ENCODE results near the gene LACC1.

Gene LACC1

DNA sequence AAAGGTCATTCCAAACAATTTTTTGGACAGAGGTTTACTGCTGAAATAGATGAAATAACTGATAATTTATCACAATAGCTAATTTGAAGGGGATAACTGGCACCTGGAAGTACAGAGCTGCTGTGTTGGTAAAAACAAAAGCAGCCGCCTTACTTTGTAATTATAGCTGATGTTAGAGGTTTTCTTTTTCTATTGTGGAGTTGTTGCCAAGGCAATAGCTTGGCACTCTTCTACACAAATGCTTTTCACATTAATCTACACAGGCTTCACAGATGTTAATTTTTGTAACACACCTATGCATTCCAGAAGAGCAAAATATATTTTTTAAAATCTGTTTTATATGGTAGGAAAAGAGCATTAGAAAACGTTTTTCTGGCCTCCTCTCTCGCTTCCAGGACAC is 56.9 kb downstream of the LACC1 start:
- Histone ChIP-seq H3K27ac (no peak overlapping the region), H3K4me2 (no peak overlapping the region), H3K4me1 (peaks cover 0 to 18% (median 10%) of the 10 kb centered on the region in 10 experiments; a peak in 14 of 20 replicates), H3K4me3 (no peak overlapping the region), H3K9ac (no peak overlapping the region), H4K20me1 (no peaks in the 10 kb centered on the region), H3K9me3 (replicated peaks in 1 of 11) (peaks cover 2 to 18% (median 7%) of the 10 kb centered on the region in 11 experiments; a peak in 15 of 22 replicates), H3K36me3 (no peaks in the 10 kb centered on the region), H3K27me3 (peaks cover 0 to 85% (median 0%) of the 10 kb centered on the region in 11 experiments; a peak in 4 of 22 replicates)
- TF ChIP-seq Cebpa-rat (IDR thresholded peaks at IDR 0.05) = no peak

DNA sequence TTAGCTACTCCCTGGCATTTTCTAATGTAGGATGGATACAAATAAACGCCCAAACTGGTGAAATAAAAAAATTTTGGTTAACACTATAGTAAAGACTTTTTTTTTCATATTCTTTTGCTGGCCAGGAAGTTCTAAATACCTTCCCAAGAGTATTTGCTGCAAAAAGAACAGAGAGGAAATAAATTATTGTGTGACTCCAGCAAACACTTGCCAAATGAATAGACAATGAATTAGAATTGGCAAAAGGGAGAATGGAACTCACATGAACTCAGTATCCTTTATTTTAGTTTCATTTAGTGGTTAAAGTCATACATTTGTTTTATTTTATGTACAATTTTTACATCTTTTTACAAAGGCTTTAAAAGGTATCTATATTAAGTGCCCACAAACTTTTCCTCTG is 58.1 kb downstream of the LACC1 start:
- H3K27ac ChIP-seq = no peak overlapping the region
- peaks cover 0 to 16% (median 0%) of the 10 kb centered on the region in 11 experiments; a peak in 1 of 22 replicates for H3K9me3 ChIP-seq (replicated peaks in 1 of 11)
- H3K36me3 ChIP-seq = no peaks in the 10 kb centered on the region
- TF ChIP-seq Cebpa-rat (IDR thresholded peaks at IDR 0.05) = no peak
- H3K9ac ChIP-seq = no peak overlapping the region
- no peak overlapping the region for H3K4me2 ChIP-seq
- no peak overlapping the region for H3K4me3 ChIP-seq
- no peaks in the 10 kb centered on the region for H4K20me1 ChIP-seq
- H3K4me1 ChIP-seq = peaks cover 0 to 17% (median 10%) of the 10 kb centered on the region in 10 experiments; a peak in 14 of 20 replicates
- peaks cover 0 to 83% (median 0%) of the 10 kb centered on the region in 11 experiments; a peak in 4 of 22 replicates for H3K27me3 ChIP-seq

DNA sequence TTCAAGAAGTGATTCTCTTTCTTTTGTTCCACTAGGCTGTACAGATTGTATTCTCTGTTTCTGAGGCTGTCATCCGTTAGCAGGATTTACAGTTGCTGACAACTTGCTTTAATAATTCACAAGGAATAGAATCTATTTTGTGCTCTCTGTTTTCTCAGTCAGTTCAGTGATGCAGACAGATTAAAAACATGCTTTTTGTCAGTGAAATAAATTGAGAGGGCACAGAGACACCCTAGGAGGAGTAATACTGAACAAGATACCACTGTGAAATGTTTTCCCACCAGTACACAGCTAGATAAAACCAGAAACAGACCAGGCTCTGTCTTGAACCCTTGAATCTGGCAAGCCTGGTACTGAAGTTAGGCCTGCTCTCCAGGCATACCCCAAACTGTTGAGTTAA is 58.7 kb downstream of the LACC1 start:
- Histone ChIP-seq H3K36me3 (no peaks in the 10 kb centered on the region), H3K9me3 (replicated peaks in 1 of 11) (peaks cover 0 to 16% (median 0%) of the 10 kb centered on the region in 11 experiments; a peak in 1 of 22 replicates), H3K4me2 (no peak overlapping the region), H3K27ac (no peak overlapping the region), H3K4me3 (no peak overlapping the region), H4K20me1 (no peaks in the 10 kb centered on the region), H3K27me3 (peaks cover 0 to 83% (median 0%) of the 10 kb centered on the region in 11 experiments; a peak in 4 of 22 replicates), H3K9ac (no peak overlapping the region), H3K4me1 (peaks cover 0 to 11% (median 10%) of the 10 kb centered on the region in 10 experiments; a peak in 14 of 20 replicates)
- TF ChIP-seq Cebpa-rat (IDR thresholded peaks at IDR 0.05) = no peak

DNA sequence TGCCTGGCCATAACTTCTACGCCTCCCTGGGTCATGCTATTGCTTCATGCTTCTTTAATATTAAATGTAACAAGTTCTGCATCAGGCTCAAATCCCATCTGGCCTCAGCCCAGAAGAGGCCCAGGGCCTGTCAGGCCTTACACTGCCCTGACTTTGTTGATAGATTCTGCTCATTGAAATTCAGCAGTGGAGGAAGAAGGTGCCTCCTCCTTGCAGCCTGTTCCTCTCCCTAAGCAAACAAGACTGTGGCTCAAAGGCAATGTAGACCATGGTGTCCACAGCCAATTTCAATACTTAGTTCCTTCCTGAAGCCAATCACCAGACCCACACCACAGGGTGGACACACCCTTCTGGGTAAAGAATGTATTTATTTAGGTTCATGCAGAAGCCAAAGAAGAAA is 59.4 kb downstream of the LACC1 start:
- no peak overlapping the region for H3K27ac ChIP-seq
- H3K4me2 ChIP-seq = no peak overlapping the region
- H3K4me1 ChIP-seq = peaks cover 0 to 11% (median 9%) of the 10 kb centered on the region in 10 experiments; a peak in 13 of 20 replicates
- peaks cover 0 to 77% (median 0%) of the 10 kb centered on the region in 11 experiments; a peak in 4 of 22 replicates for H3K27me3 ChIP-seq
- H3K36me3 ChIP-seq = no peaks in the 10 kb centered on the region
- no peak for TF ChIP-seq Cebpa-rat (IDR thresholded peaks at IDR 0.05)
- H4K20me1 ChIP-seq = no peaks in the 10 kb centered on the region
- H3K9me3 ChIP-seq (replicated peaks in 1 of 11) = peaks cover 0 to 16% (median 0%) of the 10 kb centered on the region in 11 experiments; a peak in 1 of 22 replicates
- H3K9ac ChIP-seq = no peak overlapping the region
- H3K4me3 ChIP-seq = no peak overlapping the region

DNA sequence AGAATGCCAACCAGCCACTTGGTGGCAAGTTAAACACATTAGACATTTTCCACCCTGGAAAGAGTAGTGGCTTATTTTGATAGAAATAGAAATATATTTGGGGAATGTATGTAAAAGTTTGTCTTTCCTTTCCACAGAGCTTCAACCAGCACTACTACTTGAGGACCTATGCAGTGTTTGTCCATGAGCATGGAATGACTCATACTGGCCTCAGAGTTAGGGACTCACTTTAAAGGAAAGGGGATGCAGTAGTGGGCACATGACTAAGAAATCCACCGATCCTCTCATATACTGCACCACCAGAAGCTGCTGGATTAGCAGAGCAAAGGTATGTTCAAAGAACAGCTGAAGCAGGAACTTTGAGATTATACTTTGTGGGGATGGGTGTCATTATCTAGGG is 62.6 kb downstream of the LACC1 start:
- no peak overlapping the region for H3K4me3 ChIP-seq
- H3K9me3 ChIP-seq (replicated peaks in 1 of 11) = peaks cover 0 to 18% (median 0%) of the 10 kb centered on the region in 11 experiments; a peak in 1 of 22 replicates
- no peak for TF ChIP-seq Cebpa-rat (IDR thresholded peaks at IDR 0.05)
- H3K4me2 ChIP-seq = no peak overlapping the region
- no peaks in the 10 kb centered on the region for H4K20me1 ChIP-seq
- H3K27me3 ChIP-seq = peaks cover 0 to 45% (median 0%) of the 10 kb centered on the region in 11 experiments; a peak in 4 of 22 replicates
- no peaks in the 10 kb centered on the region for H3K4me1 ChIP-seq
- H3K27ac ChIP-seq = no peak overlapping the region
- H3K36me3 ChIP-seq = no peaks in the 10 kb centered on the region
- no peak overlapping the region for H3K9ac ChIP-seq

Data from BLaER1 treated with 17β-estradiol and CSF1 and Interleukin-3, amounts not matched to agents 10 nM and 100 nM (cell line).